IPS-18a (cell line): ENCODE measurements around the gene FTSJ3.
"Not testable (repeated sequence)": the region's sequence is repeated elsewhere in the genome, so short reads cannot be mapped to it uniquely, and the experiment has no call there.

ENCODE experiments used
- H3K27ac ChIP-seq: one replicate; pipeline ENCODE4 v1.5.1; 2013; ENCODE audit warnings: low read length
- H3K27me3 ChIP-seq: one replicate; pipeline ENCODE4 v1.6.1; 2013; ENCODE audit warnings: mild to moderate bottlenecking, low read length; ENCODE audit not compliant: control insufficient read depth, insufficient read depth
- H3K36me3 ChIP-seq: one replicate; pipeline ENCODE4 v1.6.1; 2013; ENCODE audit warnings: low read depth, low read length; ENCODE audit not compliant: control insufficient read depth
- H3K4me1 ChIP-seq: one replicate; pipeline ENCODE4 v1.6.1; 2013; ENCODE audit warnings: low read depth, low read length; ENCODE audit not compliant: control insufficient read depth
- H3K4me3 ChIP-seq: one replicate; pipeline ENCODE4 v1.5.1; 2013; ENCODE audit warnings: low read length
- H3K9ac ChIP-seq: one replicate; pipeline ENCODE4 v1.6.1; 2013; ENCODE audit warnings: mild to moderate bottlenecking, low read length, moderate library complexity
- H3K9me3 ChIP-seq: one replicate; pipeline ENCODE4 v1.6.1; 2013; ENCODE audit warnings: low read depth, low read length; ENCODE audit not compliant: control insufficient read depth

FTSJ3 gene

GRCh38 chr17:63854709-63855108, 27.2 kb upstream of the FTSJ3 start:
- no peaks in the 10 kb centered on the region for H3K36me3 ChIP-seq
- peaks cover 5% of the 10 kb centered on the region for H3K27me3 ChIP-seq
- H3K4me3 ChIP-seq, result no peak overlapping the region
- H3K9ac ChIP-seq, result no peak overlapping the region
- H3K9me3 ChIP-seq, result no peaks in the 10 kb centered on the region
- no peaks in the 10 kb centered on the region for H3K4me1 ChIP-seq
- no peak overlapping the region for H3K27ac ChIP-seq

GRCh38 chr17:63853260-63853659, 25.8 kb upstream of the FTSJ3 start:
- peaks cover 14% of the 10 kb centered on the region for H3K27me3 ChIP-seq
- H3K4me3 ChIP-seq, result no peak overlapping the region
- H3K9ac ChIP-seq, result no peak overlapping the region
- no peak overlapping the region for H3K27ac ChIP-seq
- no peaks in the 10 kb centered on the region for H3K36me3 ChIP-seq
- no peaks in the 10 kb centered on the region for H3K9me3 ChIP-seq
- H3K4me1 ChIP-seq, result no peaks in the 10 kb centered on the region

- no peak overlapping the region for H3K9ac ChIP-seq
- H3K27me3 ChIP-seq, result peaks cover 42% of the 10 kb centered on the region
- no peaks in the 10 kb centered on the region for H3K9me3 ChIP-seq
- H3K27ac ChIP-seq, result no peak overlapping the region
- H3K36me3 ChIP-seq, result no peaks in the 10 kb centered on the region
- H3K4me3 ChIP-seq, result no peak overlapping the region
- H3K4me1 ChIP-seq, result no peaks in the 10 kb centered on the region
These were observed 22.9 kb upstream of the FTSJ3 start for GRCh38 chr17:63850401-63850800.

GRCh38 chr17:63848834-63849689, 21.6 kb upstream of the FTSJ3 start:
- peak overlapping the region; percentile 43 for H3K27ac ChIP-seq
- no peak overlapping the region for H3K4me3 ChIP-seq
- peaks cover 49% of the 10 kb centered on the region for H3K27me3 ChIP-seq
- H3K4me1 ChIP-seq, result no peaks in the 10 kb centered on the region
- H3K36me3 ChIP-seq, result no peaks in the 10 kb centered on the region
- no peak overlapping the region for H3K9ac ChIP-seq
- H3K9me3 ChIP-seq, result no peaks in the 10 kb centered on the region

- Histone ChIP-seq H3K36me3 (no peaks in the 10 kb centered on the region), H3K27me3 (peaks cover 49% of the 10 kb centered on the region), H3K9ac (no peak overlapping the region), H3K4me3 (no peak overlapping the region), H3K27ac (no peak overlapping the region), H3K9me3 (no peaks in the 10 kb centered on the region), H3K4me1 (no peaks in the 10 kb centered on the region)
These were observed 20.2 kb upstream of the FTSJ3 start for GRCh38 chr17:63847525-63848249.

GRCh38 chr17:63845509-63845908, 18.0 kb upstream of the FTSJ3 start:
- no peaks in the 10 kb centered on the region for H3K36me3 ChIP-seq
- no peak overlapping the region for H3K4me3 ChIP-seq
- H3K9ac ChIP-seq, result no peak overlapping the region
- no peak overlapping the region for H3K27ac ChIP-seq
- H3K9me3 ChIP-seq, result no peaks in the 10 kb centered on the region
- H3K27me3 ChIP-seq, result peaks cover 49% of the 10 kb centered on the region
- peaks cover 9% of the 10 kb centered on the region for H3K4me1 ChIP-seq

- Histone ChIP-seq H3K9me3 (no peaks in the 10 kb centered on the region), H3K27me3 (peaks cover 40% of the 10 kb centered on the region), H3K9ac (no peak overlapping the region), H3K4me1 (peaks cover 14% of the 10 kb centered on the region), H3K27ac (no peak overlapping the region), H3K4me3 (no peak overlapping the region), H3K36me3 (no peaks in the 10 kb centered on the region)
These were observed 16.6 kb upstream of the FTSJ3 start for GRCh38 chr17:63843910-63844677.

- H3K27ac ChIP-seq, H3K9me3 ChIP-seq, H3K36me3 ChIP-seq: not testable (repeated sequence)
- Histone ChIP-seq H3K9ac (peak overlapping the region; percentile 5), H3K4me3 (peak overlapping the region; percentile 94), H3K4me1 (peaks cover 21% of the 10 kb centered on the region), H3K27me3 (peaks cover 37% of the 10 kb centered on the region)
These were observed 16.0 kb upstream of the FTSJ3 start for GRCh38 chr17:63843387-63843888.

GRCh38 chr17:63842540-63843386, 15.3 kb upstream of the FTSJ3 start, which contains the start of gene SMARCD2:
Gene SMARCD2 (minus strand): TSS chr17:63842685. CDS start chr17:63842674, 11 bp downstream.
- peak within 1 kb of the TSS; percentile 77 for H3K9ac ChIP-seq
- peaks cover 22% of the 10 kb centered on the region for H3K4me1 ChIP-seq
- H3K9me3 ChIP-seq, result no peaks in the 10 kb centered on the region
- peak within 1 kb of the TSS; percentile 94 for H3K4me3 ChIP-seq
- H3K27me3 ChIP-seq, result peaks cover 31% of the 10 kb centered on the region
- no peak within 1 kb of the TSS for H3K27ac ChIP-seq
- H3K36me3 ChIP-seq, result no peaks in the 10 kb centered on the region

GRCh38 chr17:63842173-63842539, 14.7 kb upstream of the FTSJ3 start:
- Histone ChIP-seq H3K4me1 (peaks cover 22% of the 10 kb centered on the region), H3K9me3 (no peaks in the 10 kb centered on the region), H3K36me3 (no peaks in the 10 kb centered on the region), H3K27me3 (peaks cover 25% of the 10 kb centered on the region), H3K4me3 (peak overlapping the region; percentile 94), H3K27ac (no peak overlapping the region), H3K9ac (peak overlapping the region; percentile 77)
